ENCODE measurements around the gene TEX14.
A peak's percentile ranks its signal among the peaks of the same experiment; 100 is the strongest.

Gene TEX14

DNA sequence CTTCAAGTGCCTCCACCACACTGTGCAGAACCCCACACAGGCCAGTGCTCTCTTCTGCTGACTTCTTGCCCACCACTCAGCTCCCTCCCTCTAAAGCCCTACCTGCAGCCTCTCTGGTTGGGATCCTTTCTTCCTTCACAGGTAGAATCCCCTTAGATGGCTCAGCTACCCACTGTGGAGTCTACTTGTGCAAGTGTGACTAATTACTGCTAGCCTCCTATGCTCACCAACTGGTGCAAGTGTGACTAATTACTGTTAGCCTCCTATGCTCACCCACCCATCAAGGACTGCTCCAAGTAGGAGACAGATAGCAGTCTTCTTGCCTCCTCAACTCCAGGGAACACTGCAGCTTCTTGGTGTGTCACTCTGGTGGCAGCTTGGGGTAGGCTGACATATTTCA lies 43.6 kb downstream of the TEX14 start:
- no peak for DNase-seq (ENCODE audit: low spot score)

DNA sequence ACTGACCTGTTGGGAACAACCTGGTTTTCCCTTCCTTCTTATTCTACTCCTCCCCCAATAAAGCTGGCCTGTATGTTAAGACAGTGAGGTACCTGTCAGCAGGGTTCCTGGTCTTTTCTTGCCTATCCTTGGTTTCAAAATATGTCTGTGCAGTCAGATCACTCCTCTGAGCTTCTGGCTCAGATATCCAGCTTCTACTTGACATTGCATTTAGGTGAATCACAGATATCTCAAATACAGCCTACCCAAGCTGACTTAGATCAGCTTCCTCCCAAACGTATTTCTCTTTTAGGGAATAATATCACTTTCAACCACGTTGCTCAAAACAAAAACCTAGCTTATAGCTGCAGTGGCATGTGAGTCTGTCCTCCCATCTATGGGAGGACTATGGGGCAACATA lies 48.7 kb downstream of the TEX14 start:
- no peak for DNase-seq (ENCODE audit: low spot score)

- DNase-seq (ENCODE audit: low spot score), result no peak
Measured at GRCh38 chr17:58641887-58642311, 49.9 kb downstream of the TEX14 start.

DNA sequence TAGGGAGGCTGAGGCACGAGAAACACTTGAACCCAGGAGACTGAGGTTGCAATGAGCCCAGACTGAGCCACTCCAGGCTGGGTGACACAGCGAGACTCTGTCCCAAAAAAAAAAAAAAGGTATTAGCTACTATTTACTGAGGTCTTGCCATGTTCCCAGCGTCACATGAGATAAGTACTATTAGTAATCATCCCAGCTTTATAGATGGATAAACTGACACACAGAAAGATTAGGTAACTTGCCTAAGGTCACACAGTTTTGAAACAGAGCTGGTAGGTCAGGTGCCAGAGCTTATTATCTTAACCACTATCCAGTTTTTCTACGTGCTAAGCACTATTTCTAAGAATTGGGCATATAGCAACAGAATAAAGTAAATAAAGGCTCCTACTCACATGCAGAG lies 51.6 kb downstream of the TEX14 start:
- DNase-seq (ENCODE audit: low spot score), result no peak

DNA sequence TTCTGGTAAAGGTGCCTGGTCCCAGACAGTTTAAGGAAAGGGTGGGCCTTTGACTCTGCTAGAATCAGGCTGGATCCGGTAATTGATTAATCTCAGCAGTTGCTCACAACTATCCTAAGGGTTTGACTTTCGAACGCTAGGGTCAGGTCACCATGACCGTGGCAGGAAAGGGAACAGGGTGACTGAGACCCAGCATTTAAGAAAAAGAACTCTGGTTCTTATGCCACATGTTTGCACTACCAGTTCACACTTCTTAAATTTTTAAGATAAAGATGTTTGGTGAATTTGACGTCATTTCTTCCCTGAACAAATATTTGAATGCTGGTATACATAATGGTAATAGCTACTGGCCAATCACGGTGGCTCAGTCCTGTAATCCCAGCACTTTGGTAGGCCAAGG lies 52.2 kb downstream of the TEX14 start:
- DNase-seq (ENCODE audit: low spot score), result no peak

DNA sequence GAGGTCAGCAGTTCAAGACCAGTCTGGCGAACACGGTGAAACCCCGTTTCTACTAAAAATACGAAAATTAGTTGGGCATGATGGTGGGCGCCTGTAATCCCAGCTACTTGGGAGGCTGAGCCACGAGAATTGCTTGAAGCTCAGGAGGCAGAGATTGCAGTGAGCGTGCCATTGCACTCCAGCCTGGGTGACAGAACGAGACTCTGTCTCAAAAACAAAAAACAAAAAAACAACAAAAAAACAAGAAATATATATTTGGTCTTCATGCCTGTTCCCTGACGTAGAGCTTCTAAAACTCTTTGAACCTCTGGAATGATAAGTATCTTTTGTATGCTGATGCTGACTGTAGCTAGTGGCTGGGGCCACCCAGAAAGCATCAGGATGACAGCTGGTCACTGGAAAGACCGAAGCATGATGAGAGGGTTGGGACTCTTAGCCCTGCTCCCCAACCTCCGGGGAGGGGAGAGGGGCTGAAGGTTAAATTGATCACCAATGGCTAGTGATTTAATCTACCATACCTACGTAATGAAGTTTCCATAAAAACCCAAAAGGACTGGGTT lies 54.8 kb downstream of the TEX14 start:
- no peak for DNase-seq (ENCODE audit: low spot score)

GRCh38 chr17:58632324-58633314 lies 59.2 kb downstream of the TEX14 start:
- DNase-seq (ENCODE audit: low spot score), result peak; percentile 15

GRCh38 chr17:58631523-58632323 lies 60.1 kb downstream of the TEX14 start:
- peak; percentile 98 for DNase-seq (ENCODE audit: low spot score)

- DNase-seq (ENCODE audit: low spot score), result no peak
Measured at GRCh38 chr17:58630883-58631522, 60.8 kb downstream of the TEX14 start.

DNA sequence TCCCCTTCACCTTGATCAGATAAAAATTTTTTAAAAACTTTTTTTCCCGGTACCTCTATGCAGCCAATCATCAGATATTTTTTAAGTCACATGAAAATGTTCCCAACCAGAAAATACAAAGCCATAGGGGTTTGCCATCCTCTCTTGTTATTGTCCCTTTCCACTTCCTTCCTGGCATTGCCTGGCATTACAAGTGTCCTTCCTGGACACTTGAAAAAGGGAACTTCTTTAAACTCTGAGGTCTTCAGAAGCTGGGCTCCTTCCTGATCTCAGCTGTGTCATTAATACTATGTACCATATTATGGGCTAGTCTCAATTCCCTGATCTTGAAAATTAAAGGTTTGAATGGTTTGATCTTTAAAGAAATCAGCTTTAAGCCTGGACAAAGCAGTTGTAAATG lies 64.9 kb downstream of the TEX14 start:
- peak; percentile 26 for DNase-seq (ENCODE audit: low spot score)

DNA sequence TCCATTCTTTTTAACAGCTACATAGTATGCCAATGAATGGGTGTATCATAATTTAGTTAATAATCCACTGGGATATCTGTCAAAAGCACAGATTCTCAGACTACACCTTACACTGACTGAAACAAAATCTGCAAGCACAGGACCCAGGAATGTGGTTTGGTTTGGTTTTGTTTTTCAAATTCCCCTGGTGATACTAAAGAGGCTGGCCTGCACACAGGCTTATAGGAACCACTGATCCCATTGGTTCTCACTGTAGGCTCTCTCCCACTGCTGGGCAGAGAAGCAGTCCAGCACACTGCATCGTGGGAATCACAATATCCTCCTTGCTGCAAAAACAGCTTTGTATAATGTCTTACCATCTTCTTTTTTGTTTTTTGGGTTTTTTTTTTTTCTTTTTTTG lies 67.1 kb downstream of the TEX14 start:
- DNase-seq (ENCODE audit: low spot score), result no peak

- DNase-seq (ENCODE audit: low spot score), result no peak
Measured at GRCh38 chr17:58621174-58621573, 70.7 kb downstream of the TEX14 start.

GRCh38 chr17:58618336-58618735 lies 73.5 kb downstream of the TEX14 start:
- no peak for DNase-seq (ENCODE audit: low spot score)

- DNase-seq (ENCODE audit: low spot score), result no peak
Measured at GRCh38 chr17:58617563-58617962, 74.3 kb downstream of the TEX14 start.

DNA sequence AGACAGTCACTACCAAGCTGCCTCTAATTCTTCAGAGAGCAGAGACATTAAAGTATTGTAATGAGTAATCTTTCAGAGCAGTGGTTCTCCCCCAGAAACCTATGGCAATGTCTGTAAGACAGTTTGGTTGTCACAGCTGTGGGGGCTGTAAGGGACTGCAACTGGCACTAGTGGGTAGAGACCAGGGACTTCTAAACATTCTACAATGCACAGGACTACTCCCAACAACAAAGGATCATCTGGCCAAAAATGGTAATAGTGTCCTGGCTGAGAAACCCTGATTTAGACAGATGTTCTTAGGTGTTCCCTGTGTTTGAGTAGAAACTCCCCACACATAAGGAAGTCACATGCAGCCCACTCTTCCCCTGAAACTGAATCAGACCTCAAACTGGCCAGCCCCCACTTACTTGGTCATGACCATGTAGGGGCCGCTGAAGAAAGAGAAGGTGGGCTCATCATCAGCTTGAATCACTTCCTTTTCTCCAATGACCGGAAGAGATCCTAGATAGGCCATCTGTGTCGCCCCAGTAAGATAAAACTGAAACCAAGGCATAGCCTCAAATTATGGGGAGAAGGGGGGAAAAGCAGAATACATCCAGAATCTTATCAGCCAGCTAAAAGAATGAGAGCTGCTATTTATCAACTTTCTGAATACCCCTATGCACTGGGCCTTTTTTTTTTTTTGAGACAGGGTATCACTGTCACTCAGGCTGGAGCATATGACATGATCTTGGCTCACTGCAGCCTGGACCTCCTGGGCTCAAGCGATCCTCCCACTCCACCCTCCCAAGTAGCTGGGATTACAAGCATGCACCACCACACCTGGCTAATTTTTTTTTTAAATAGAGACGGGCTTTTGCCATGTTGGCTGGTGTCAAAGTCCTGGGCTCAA lies 75.8 kb downstream of the TEX14 start:
- no peak for DNase-seq (ENCODE audit: low spot score)

DNA sequence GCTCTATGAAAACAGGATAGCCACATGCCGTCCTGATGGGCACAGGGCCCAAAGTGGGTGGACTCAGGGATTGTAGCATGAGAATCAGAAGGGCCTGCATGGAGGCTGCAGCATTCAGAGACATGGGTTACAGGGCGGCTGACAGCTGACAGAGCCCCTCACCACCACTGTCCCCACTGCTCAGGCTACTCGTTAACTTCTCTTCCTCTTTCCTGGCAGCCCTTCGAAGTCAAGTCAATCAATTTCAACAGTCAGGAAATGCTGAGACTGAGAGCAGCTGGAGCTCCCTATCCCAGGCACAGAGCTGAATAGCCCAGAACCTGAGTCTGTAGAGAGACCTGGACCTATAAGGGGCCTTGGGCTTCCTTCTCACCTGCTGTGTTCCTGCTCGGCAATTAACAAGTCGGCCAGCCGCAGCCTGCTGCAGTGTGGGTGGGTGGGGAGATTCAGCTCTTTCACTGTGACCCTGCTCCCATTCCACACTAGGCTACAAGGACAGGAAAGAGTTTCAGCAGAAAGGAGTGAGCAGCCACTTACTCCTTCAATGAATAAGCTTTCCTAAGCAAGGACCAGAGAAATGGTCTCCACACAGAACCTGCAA lies 76.9 kb downstream of the TEX14 start:
- DNase-seq (ENCODE audit: low spot score), result no peak

DNA sequence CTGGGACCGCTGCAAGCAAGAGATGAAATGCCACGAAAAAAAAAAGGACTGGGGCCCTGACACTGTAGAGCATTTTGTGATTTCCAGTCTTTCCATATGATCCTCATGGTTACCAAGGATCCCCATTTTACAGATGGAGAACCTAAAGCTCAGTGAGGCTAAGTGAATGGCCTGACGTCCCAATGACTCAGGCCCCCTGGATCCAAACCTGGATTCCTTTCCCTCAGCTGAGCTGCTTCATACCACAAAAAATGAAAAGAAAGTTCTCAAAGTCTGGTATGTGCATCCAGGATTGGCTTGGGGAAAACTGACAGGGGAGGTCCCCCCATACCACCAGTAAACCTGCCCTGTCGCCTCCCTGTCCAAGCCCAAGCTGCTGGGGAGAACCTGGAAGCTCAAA lies 80.5 kb downstream of the TEX14 start:
- DNase-seq (ENCODE audit: low spot score), result no peak

- no peak for DNase-seq (ENCODE audit: low spot score)
Measured at GRCh38 chr17:58606934-58607333, 84.9 kb downstream of the TEX14 start.

- no peak for DNase-seq (ENCODE audit: low spot score)
Measured at GRCh38 chr17:58605986-58606385, 85.9 kb downstream of the TEX14 start.

- DNase-seq (ENCODE audit: low spot score), result no peak
Measured at GRCh38 chr17:58605470-58605869, 86.4 kb downstream of the TEX14 start.

DNA sequence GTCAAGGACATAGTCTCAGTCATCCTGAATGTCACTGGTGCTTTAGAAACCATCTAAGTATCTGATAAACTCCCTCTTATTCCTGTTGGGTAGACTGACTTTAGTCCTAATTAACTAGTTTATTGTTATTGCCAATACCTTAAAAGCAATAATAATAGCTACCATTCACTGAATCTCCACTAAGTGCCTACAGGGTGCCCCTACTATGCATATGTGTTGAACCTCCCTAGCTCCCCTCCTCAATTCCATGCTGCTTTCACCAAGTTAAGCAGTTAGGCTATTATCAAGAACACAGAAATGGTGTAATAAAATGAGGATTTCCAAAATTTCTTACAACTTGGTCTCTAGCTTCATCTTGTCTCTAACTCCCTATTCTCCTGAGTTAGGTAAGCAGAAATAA lies 89.9 kb downstream of the TEX14 start:
- DNase-seq (ENCODE audit: low spot score), result no peak
